ENCODE data around the gene STRN. TPM values are rescaled to one million over a fixed set of nuclear protein-coding genes. Genes with fewer than 3 reads are reported as not detected.
A peak's percentile ranks its signal among the peaks of the same experiment; 100 is the strongest.

The STRN gene
- total RNA-seq (2014; rRNA removed; shearing (Covaris generic)) = 16.0 and 16.1 TPM in 2 replicates
- 32.6 and 33.9 TPM in 2 replicates for total RNA-seq (2022)
- Bru-seq, nascent RNA = percentile 80 among the genes with signal in this experiment
- BruChase-seq, experiment 1, labeled RNA remaining after a 6-hour chase = percentile 78 among the genes with signal in this experiment
- percentile 77 among the genes with signal in this experiment for BruChase-seq, experiment 2, labeled RNA remaining after a 2-hour chase
- long read RNA-seq, full-length matches to known transcripts = 11 of 39 reads
- long read RNA-seq, partial matches to known transcripts = 4 of 39 reads
- long read RNA-seq, other reads (novel, unspliced or antisense) = 24 of 39 reads

- Histone ChIP-seq H2AFZ (ENCODE audit: low read length) (peak within 1 kb of the TSS; percentile 98), H3K9me2 (ENCODE audit: insufficient read depth, low read length) (no peaks in the 10 kb centered on the region), H3K27ac (ENCODE audit: low read depth, low read length, poor library complexity, severe bottlenecking) (peak within 1 kb of the TSS; percentile 59), H3K36me3 (ENCODE audit: insufficient read depth, low read length) (0 out of 2 replicates have a peak, but pooled peaks cover 4% of the 10 kb centered on the region), H3K9me3 (ENCODE audit: low read length) (no peaks in the 10 kb centered on the region), H4K20me1 (ENCODE audit: insufficient read depth, low read length) (peaks cover 13% of the 10 kb centered on the region; the same call in 1 of the 2 replicates), H3K79me2 (ENCODE audit: insufficient read depth, low read depth, low read length) (peaks cover 32% of the 10 kb centered on the region), H3K4me1 (ENCODE audit: insufficient read depth, low read length, poor library complexity, severe bottlenecking) (peaks cover 30% of the 10 kb centered on the region), H3K4me3 (ENCODE audit: low read depth, low read length, poor library complexity, severe bottlenecking) (peak within 1 kb of the TSS; percentile 94), H3K4me2 (ENCODE audit: low read length) (peak within 1 kb of the TSS; percentile 88)
- BruUV-seq (replicated peaks) = no TSS peak
- TF ChIP-seq CTCF (conservative IDR thresholded peaks at IDR 0.05; ENCODE audit: low read length) (no peak), EZH2phosphoT487 (IDR thresholded peaks at IDR 0.05; ENCODE audit: borderline replicate concordance, low read depth, low read length) (no peak)
- POLR2A ChIA-PET = interaction anchor here (0.7 to 1.5 kb wide), 6 partner anchors 8 to 911 kb away, joined by 3 to 5 read pairs (median 4); no protein-coding TSS in a partner anchor
- intact Hi-C loops (cut with micrococcal nuclease; ENCODE audit: unreplicated experiment) = loop anchor here (5.0 kb wide), 3 partner anchors 116 to 706 kb away; partner anchors contain the start of genes CDC42EP3, CEBPZOS, GPATCH11 and HEATR5B
- DNase-seq (ENCODE audit: low spot score) = peak; percentile 97
- CTCF ChIA-PET (ENCODE audit: unreplicated experiment) = no interaction called here
Measured at GRCh38 chr2:36966370-36967235, at the start of gene STRN. Gene STRN (minus strand): TSS chr2:36966536. CDS start chr2:36966463, 73 bp downstream.

- H3K27ac ChIP-seq (ENCODE audit: low read depth, low read length, poor library complexity, severe bottlenecking) = peak overlapping the region; percentile 71
- peaks cover 57% of the 10 kb centered on the region for H3K36me3 ChIP-seq (ENCODE audit: insufficient read depth, low read length)
- TF ChIP-seq CTCF (conservative IDR thresholded peaks at IDR 0.05; ENCODE audit: low read length) = no peak
- TF ChIP-seq EZH2phosphoT487 (IDR thresholded peaks at IDR 0.05; ENCODE audit: borderline replicate concordance, low read depth, low read length) = no peak
- peak overlapping the region; percentile 64 for H3K4me2 ChIP-seq (ENCODE audit: low read length)
- H4K20me1 ChIP-seq (ENCODE audit: insufficient read depth, low read length) = no peaks in the 10 kb centered on the region
- no peak for DNase-seq (ENCODE audit: low spot score)
- ChIA-PET CTCF (ENCODE audit: unreplicated experiment) (no interaction called here), POLR2A (interaction anchor here (0.7 to 1.0 kb wide), 4 partner anchors 10 to 1997 kb away, joined by 3 to 5 read pairs (median 4); no protein-coding TSS in a partner anchor)
- intact Hi-C loops (cut with micrococcal nuclease; ENCODE audit: unreplicated experiment) = loop anchor here (2.0 to 5.0 kb wide), 2 partner anchors 78 to 914 kb away; partner anchors contain the start of gene RMDN2
- no peaks in the 10 kb centered on the region for H3K79me2 ChIP-seq (ENCODE audit: insufficient read depth, low read depth, low read length)
- peaks cover 35% of the 10 kb centered on the region for H3K4me1 ChIP-seq (ENCODE audit: insufficient read depth, low read length, poor library complexity, severe bottlenecking)
- no peaks in the 10 kb centered on the region for H3K9me2 ChIP-seq (ENCODE audit: insufficient read depth, low read length)
- no peaks in the 10 kb centered on the region for H3K9me3 ChIP-seq (ENCODE audit: low read length)
- peak overlapping the region; percentile 42 for H3K4me3 ChIP-seq (ENCODE audit: low read depth, low read length, poor library complexity, severe bottlenecking)
- BruUV-seq (replicated peaks) = no TSS peak
- no peak overlapping the region for H2AFZ ChIP-seq (ENCODE audit: low read length)
Measured at GRCh38 chr2:37013315-37013641, 46.9 kb upstream of the STRN start.
